KMS-11 (cell line): Measurements from ENCODE around the gene TTC28.

ENCODE experiments used
- H2AFZ ChIP-seq: fragments of 200-600 bp; sonication (generic); 2 replicates; pipeline ENCODE4 v1.6.1; 2016; ENCODE audit warnings: antibody characterized with exemption, mixed run types, low read depth
- H3K27ac ChIP-seq: fragments of 200-600 bp; sonication (generic); 2 replicates; pipeline ENCODE4 v1.6.1; 2016; ENCODE audit warnings: mild to moderate bottlenecking, mixed run types
- H3K27me3 ChIP-seq: fragments of 200-600 bp; sonication (generic); 2 replicates; pipeline ENCODE4 v1.6.1; 2017; ENCODE audit warnings: mild to moderate bottlenecking, low read depth, mixed run types, moderate library complexity; ENCODE audit not compliant: insufficient read depth
- H3K36me3 ChIP-seq: fragments of 200-600 bp; sonication (generic); 2 replicates; pipeline ENCODE4 v1.6.1; 2017; ENCODE audit warnings: mild to moderate bottlenecking, mixed run types; ENCODE audit not compliant: insufficient read depth
- H3K4me1 ChIP-seq: fragments of 200-600 bp; sonication (generic); 2 replicates; pipeline ENCODE4 v1.6.1; 2016; ENCODE audit warnings: mild to moderate bottlenecking, low read depth, mixed run types; ENCODE audit not compliant: poor library complexity, severe bottlenecking
- H3K4me2 ChIP-seq: fragments of 200-600 bp; sonication (generic); 2 replicates; pipeline ENCODE4 v1.7.0; 2016; ENCODE audit warnings: mild to moderate bottlenecking, mixed run types
- H3K4me3 ChIP-seq: fragments of 200-600 bp; sonication (generic); IDR thresholded peaks from 2 replicates; pipeline ENCODE4 v1.6.1; 2017; ENCODE audit warnings: low read depth, low read length, mixed read lengths; ENCODE audit not compliant: insufficient read depth
- H3K79me2 ChIP-seq: fragments of 200-600 bp; sonication (generic); 2 replicates; pipeline ENCODE4 v1.6.1; 2016; ENCODE audit warnings: low read depth, mixed run types; ENCODE audit not compliant: insufficient read depth
- H3K9ac ChIP-seq: fragments of 200-600 bp; sonication (generic); 2 replicates; pipeline ENCODE4 v1.6.1; 2016; ENCODE audit warnings: mild to moderate bottlenecking, mixed run types
- H4K20me1 ChIP-seq: fragments of 200-600 bp; sonication (generic); 2 replicates; pipeline ENCODE4 v1.6.1; 2016; ENCODE audit warnings: mild to moderate bottlenecking, mixed run types; ENCODE audit not compliant: insufficient read depth
- CTCF ChIP-seq: fragments of 200-600 bp; sonication (generic); conservative IDR thresholded peaks from 2 replicates; pipeline ENCODE4 v1.6.1; 2017; ENCODE audit warnings: low read depth, mild to moderate bottlenecking, antibody characterized with exemption, low read length, moderate library complexity, mixed read lengths

TTC28 gene

GRCh38 chr22:28048529-28048928 is 631.1 kb downstream of the TTC28 start:
- no peak for TF ChIP-seq CTCF
- H3K27ac ChIP-seq, result no peak overlapping the region
- H2AFZ ChIP-seq, result no peak overlapping the region
- H3K27me3 ChIP-seq, result no peaks in the 10 kb centered on the region
- H3K36me3 ChIP-seq, result no peaks in the 10 kb centered on the region
- H3K4me3 ChIP-seq, result no peak overlapping the region
- no peak overlapping the region for H3K4me2 ChIP-seq
- no peaks in the 10 kb centered on the region for H4K20me1 ChIP-seq
- H3K79me2 ChIP-seq, result no peaks in the 10 kb centered on the region
- no peak overlapping the region for H3K9ac ChIP-seq
- no peaks in the 10 kb centered on the region for H3K4me1 ChIP-seq

GRCh38 chr22:28047740-28048139 is 631.9 kb downstream of the TTC28 start:
- Histone ChIP-seq H3K4me1 (no peaks in the 10 kb centered on the region), H3K79me2 (no peaks in the 10 kb centered on the region), H3K4me2 (no peak overlapping the region), H2AFZ (no peak overlapping the region), H3K9ac (no peak overlapping the region), H3K36me3 (no peaks in the 10 kb centered on the region), H4K20me1 (no peaks in the 10 kb centered on the region), H3K27me3 (no peaks in the 10 kb centered on the region), H3K27ac (no peak overlapping the region), H3K4me3 (no peak overlapping the region)
- no peak for TF ChIP-seq CTCF

GRCh38 chr22:28046100-28046499 is 633.5 kb downstream of the TTC28 start:
- H4K20me1 ChIP-seq, result no peaks in the 10 kb centered on the region
- no peaks in the 10 kb centered on the region for H3K36me3 ChIP-seq
- H3K27me3 ChIP-seq, result no peaks in the 10 kb centered on the region
- H2AFZ ChIP-seq, result no peak overlapping the region
- TF ChIP-seq CTCF, result no peak
- H3K4me1 ChIP-seq, result no peaks in the 10 kb centered on the region
- H3K9ac ChIP-seq, result no peak overlapping the region
- H3K4me3 ChIP-seq, result no peak overlapping the region
- no peaks in the 10 kb centered on the region for H3K79me2 ChIP-seq
- no peak overlapping the region for H3K4me2 ChIP-seq
- no peak overlapping the region for H3K27ac ChIP-seq

GRCh38 chr22:28044546-28045173 is 635.0 kb downstream of the TTC28 start:
- TF ChIP-seq CTCF, result no peak
- Histone ChIP-seq H3K36me3 (no peaks in the 10 kb centered on the region), H3K27ac (no peak overlapping the region), H3K4me1 (no peaks in the 10 kb centered on the region), H3K9ac (no peak overlapping the region), H4K20me1 (no peaks in the 10 kb centered on the region), H2AFZ (no peak overlapping the region), H3K4me2 (no peak overlapping the region), H3K27me3 (no peaks in the 10 kb centered on the region), H3K79me2 (no peaks in the 10 kb centered on the region), H3K4me3 (no peak overlapping the region)
